Stimulated activated CD4-positive, alpha-beta T cell treated with anti-CD3 and anti-CD28 coated beads, TNF-alpha, amount 100 ng/mL, for 4 hours (primary cell): ENCODE measurements around the gene GOLGA6L7.
"Not testable (repeated sequence)": the region's sequence is repeated elsewhere in the genome, so short reads cannot be mapped to it uniquely, and the experiment has no call there.

Experiments
- DNase-seq, 3 experiments: peaks; one replicate each; pipeline ENCODE4 v3.0.0-alpha.2; 2020; ENCODE audit warnings: low read depth in 3 of 3

Gene GOLGA6L7

DNA sequence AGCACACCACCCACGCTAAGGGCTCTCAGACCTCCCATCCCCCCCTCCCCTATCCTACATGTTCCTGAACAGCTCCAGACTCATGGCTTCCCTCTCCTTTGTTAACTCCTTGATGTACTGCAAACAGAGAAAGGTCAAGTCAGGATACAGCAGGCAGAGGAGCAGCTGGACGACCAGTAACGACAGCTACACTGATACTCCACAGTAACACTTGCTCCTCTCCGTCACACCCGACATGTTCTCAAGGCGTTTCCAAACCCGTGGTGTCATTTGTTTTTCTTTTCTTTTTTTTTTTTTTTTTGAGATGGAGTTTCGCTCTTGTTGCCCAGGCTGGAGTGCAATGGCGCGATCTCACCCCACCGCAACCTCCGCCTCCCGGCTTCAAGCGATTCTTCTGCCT lies 4.3 kb downstream of the GOLGA6L7 start:
- not testable (repeated sequence) for DNase-seq

- DNase-seq = not testable (repeated sequence)
Measured at GRCh38 chr15:28843520-28843919, 4.9 kb downstream of the GOLGA6L7 start.

DNA sequence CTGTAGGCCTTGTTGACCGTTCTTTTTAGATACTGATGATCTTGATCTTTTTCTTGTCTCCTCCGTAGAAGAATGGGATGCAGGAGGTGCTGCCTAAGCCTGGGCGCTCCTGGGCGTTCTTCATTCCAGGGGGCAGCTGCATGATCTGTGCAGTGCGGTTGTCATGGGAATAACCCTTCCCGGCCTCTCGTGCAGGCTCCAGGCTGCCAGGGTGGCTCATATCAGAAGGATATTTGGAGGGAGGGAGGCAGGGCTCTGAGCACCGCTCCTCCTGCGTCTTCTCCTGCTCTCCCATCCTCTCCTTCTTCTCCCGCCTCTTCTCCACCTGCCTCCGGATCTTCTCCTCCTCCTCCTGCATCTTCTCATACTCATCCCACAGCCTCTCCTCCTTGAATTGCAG lies 6.2 kb downstream of the GOLGA6L7 start:
- DNase-seq = not testable (repeated sequence)

- not testable (repeated sequence) for DNase-seq
Measured at GRCh38 chr15:28840285-28840684, 8.2 kb downstream of the GOLGA6L7 start.

DNA sequence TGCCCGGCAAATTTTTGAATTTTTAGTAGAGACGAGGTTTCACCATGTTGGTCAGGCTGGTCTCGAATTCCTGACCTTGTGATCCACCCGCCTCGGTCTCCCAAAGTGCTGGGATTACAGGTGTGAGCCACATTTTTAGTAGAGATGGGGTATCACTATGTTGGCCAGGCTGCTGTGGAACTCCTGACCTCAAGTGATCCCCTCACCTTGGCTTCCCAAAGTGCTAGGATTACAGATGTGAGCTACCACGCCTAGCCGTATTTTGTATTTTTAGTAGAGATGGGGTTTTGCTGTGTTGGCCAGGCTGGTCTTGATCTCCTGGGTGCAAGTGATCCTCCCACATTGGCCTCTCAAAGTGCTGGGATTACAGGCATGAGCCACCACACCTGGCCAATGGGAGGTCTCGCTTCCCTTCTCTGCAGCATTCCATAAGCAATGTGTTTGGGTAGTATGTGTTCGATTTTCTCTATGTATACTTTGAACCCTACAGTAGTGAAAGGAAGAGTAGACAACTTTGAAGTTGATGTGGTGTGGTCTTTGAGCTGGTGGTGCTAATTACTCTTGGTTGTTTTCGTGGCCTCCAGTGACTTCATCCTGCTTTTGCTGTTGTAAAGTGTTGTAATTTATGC lies 13.4 kb downstream of the GOLGA6L7 start:
- not testable (repeated sequence) for DNase-seq

DNA sequence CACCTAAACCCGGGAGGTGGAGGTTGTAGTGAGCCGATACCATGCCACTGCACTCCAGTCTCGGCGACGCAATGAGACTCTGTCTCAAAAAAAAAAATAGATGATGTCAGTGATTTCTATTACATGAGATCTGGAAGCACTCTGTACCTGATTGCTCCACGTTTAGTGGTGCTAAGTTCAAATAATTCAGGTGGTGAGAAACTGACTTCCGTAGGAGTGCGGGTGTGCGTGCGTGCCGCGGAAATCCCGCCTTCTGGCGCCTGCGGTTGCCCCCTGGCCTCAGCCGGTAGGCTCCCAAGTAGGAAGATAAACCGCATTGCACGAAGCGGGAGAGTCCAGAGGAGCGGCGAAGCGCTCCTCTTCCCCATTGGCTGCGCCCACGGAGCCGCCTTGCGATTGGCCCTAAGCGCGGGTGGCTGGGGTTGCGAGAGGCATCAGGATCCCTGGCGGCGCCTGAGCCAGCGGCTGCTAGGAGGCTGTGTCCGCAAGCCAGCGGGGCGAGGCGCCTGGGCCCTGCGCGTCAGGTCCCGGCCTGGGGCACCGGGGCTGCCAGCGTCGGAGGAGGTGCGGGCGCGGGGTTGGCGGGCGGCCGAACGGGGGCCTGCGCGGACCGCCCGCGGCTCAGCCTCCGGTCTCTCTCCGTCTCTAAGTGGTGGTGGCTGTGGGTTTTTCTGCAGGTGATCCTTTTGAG lies 16.4 kb downstream of the GOLGA6L7 start:
- peak; percentile 38 to 57 (median 41) for DNase-seq

GRCh38 chr15:28821420-28821819 lies 27.0 kb downstream of the GOLGA6L7 start:
- not testable (repeated sequence) for DNase-seq

DNA sequence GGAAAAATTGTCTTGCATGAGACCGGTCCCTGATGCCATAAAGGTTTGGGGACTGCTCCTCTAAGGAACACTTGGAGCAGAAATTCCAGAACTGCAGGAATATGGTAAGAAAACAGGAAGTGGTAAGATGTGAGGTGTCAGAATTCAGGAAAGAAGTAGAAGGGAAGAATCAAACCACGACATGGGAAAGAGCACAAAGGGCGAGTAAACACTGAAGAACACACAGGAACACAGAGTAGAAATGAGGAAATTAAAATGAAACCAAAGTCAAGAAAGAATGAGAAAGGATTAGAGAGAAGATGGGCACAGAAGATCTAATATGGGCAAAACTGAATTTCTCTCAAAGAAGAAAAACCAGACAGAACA lies 28.5 kb downstream of the GOLGA6L7 start:
- DNase-seq = not testable (repeated sequence)

GRCh38 chr15:28819019-28819929 lies 29.2 kb downstream of the GOLGA6L7 start:
- not testable (repeated sequence) for DNase-seq

DNA sequence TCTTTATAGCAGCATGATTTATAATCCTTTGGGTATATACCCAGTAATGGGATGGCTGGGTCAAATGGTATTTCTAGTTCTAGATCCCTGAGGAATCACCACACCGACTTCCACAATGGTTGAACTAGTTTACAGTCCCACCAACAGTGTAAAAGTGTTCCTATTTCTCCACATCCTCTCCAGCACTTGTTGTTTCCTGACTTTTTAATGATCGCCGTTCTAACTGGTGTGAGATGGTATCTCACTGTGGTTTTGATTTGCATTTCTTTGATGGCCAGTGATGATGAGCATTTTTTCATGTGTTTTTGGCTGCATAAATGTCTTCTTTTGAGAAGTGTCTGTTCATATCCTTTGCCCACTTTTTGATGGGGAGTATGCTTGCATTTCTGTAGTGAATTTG lies 30.3 kb downstream of the GOLGA6L7 start:
- not testable (repeated sequence) for DNase-seq

GRCh38 chr15:28814059-28814458 lies 34.4 kb downstream of the GOLGA6L7 start:
- not testable (repeated sequence) for DNase-seq

DNA sequence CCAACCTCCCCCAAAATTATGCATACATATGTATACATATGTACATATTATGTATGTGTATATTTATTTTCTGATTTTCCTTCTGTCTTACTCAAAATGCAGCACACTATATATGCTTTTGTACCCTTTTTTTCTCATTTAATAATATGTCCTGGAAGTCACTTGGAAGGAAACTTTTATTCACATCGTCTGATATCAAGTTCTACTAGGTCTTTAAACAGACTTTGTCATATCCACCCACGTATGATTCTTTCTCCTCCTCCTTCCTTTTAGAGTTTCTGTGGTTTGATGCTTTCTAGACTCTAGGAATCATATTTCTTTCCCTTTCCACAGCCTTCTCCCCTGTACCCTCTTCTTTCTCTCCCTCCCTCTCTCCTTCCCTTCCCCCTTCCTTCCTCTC lies 35.1 kb downstream of the GOLGA6L7 start:
- not testable (repeated sequence) for DNase-seq

GRCh38 chr15:28811852-28812550 lies 36.4 kb downstream of the GOLGA6L7 start:
- not testable (repeated sequence) for DNase-seq

DNA sequence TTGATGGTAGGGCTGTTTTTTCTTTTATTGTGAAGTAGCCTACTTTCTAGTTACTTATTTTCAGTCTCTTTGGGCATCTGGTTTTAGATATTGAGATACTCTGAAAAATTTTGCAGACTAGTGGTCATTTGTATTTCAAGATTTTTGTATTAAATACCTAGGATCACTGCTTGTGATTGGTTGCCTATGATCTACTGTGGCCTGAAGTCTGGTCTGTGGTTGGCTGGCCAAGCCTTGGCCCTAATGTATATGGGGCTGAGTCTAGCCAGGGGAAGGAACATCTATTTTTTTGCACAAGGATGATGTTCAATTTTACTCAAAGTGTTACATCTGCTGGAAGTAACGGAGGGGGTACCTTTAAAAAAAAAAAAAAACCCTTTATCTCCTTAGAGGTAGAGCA lies 38.0 kb downstream of the GOLGA6L7 start:
- not testable (repeated sequence) for DNase-seq

- not testable (repeated sequence) for DNase-seq
Measured at GRCh38 chr15:28808136-28808535, 40.3 kb downstream of the GOLGA6L7 start.

DNA sequence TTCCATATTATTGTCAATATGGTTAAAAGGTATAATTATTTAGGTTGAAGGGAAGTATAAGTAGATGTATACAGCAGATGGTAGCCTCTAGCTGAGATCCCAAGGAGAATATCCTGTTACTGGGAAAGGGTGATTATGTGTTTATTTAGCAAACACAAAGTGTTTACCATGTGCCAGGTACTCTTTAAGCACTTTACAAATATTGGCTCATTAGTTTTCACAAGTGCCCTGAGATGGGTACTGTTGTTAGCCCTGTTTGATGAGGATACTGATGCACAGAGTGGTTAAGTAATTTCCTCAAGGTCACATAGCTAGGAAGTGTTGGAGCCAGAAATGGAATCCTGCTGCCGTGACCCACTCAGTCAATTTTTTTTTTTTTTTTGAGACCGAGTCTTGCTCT lies 48.1 kb downstream of the GOLGA6L7 start:
- DNase-seq = not testable (repeated sequence)

DNA sequence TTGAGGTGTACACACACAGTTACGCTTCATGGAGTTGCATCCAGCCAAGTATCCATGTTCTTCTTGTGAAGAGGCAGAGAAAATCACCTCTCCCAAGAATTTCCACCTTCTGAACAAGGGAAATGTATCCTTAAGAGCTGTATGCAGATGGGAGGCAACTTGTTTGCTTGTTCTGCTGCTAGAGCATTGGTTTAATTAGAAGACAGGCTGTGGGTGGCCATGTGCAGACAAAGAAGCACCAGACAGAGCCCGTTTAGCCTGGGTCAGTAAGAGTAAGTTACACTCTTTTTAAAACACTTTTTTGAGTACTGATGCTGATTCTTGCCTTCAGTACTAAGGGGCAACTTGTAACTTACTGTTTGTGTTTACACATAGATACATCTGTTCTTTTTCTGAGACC lies 50.2 kb downstream of the GOLGA6L7 start:
- not testable (repeated sequence) for DNase-seq

DNA sequence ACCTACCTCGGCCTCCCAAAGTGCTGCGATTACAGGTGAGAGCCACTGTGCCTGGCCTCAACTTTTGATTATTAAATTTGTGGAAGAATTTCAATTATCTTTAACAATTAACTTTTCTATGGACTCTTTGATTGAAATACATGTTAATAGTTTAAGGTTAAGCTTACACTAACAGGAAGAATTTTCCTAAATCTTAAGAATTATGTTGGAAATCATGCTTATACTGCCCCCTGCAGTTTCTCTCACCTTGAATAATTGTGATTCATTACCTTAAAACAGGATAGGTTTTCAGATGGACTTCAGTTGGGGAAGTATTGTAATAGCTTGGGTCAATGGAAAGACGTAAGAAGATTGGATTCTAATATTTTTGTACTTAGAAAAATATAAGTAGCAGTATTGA lies 54.2 kb downstream of the GOLGA6L7 start:
- not testable (repeated sequence) for DNase-seq
